WERI-Rb-1 (cell line): ENCODE data around the gene MYO1B.

Experiments used
- DNase-seq: peaks from one replicate; pipeline ENCODE4 v3.0.0-alpha.2; 2020
- H3K27ac ChIP-seq: fragments of 250-450 bp; sonication (Bioruptor Pico); 2 replicates; pipeline ENCODE4 v1.5.1; 2020; ENCODE audit warnings: mild to moderate bottlenecking, moderate library complexity
- H3K27me3 ChIP-seq: fragments of 250-450 bp; sonication (Bioruptor Pico); 2 replicates; pipeline ENCODE4 v1.5.1; 2021; ENCODE audit warnings: mild to moderate bottlenecking, low read depth, moderate library complexity; ENCODE audit not compliant: insufficient read depth, severe bottlenecking
- H3K36me3 ChIP-seq: fragments of 250-450 bp; sonication (Bioruptor Pico); 2 replicates; pipeline ENCODE4 v1.5.1; 2020; ENCODE audit warnings: mild to moderate bottlenecking, moderate library complexity
- H3K4me3 ChIP-seq: 2 replicates; pipeline ENCODE4 v1.5.1; 2011; ENCODE audit warnings: low read depth, mild to moderate bottlenecking, control low read depth, low read length
- H3K9me3 ChIP-seq: fragments of 250-450 bp; sonication (Bioruptor Pico); 2 replicates; pipeline ENCODE4 v1.5.1; 2021; ENCODE audit warnings: mild to moderate bottlenecking, moderate library complexity; ENCODE audit not compliant: severe bottlenecking
- CTCF ChIP-seq: IDR thresholded peaks from 2 replicates; pipeline ENCODE4 v1.5.1; 2011; ENCODE audit warnings: low read depth, mild to moderate bottlenecking, control low read depth, inconsistent platforms, low read length

The MYO1B gene

GRCh38 chr2:191379375-191379774 lies 134.2 kb downstream of the MYO1B start:
- no peaks in the 10 kb centered on the region for H3K27me3 ChIP-seq
- H3K27ac ChIP-seq = no peak overlapping the region
- no peak for TF ChIP-seq CTCF
- H3K36me3 ChIP-seq = peaks cover 3% of the 10 kb centered on the region
- no peak for DNase-seq
- no peaks in the 10 kb centered on the region for H3K9me3 ChIP-seq
- no peak overlapping the region for H3K4me3 ChIP-seq

- Histone ChIP-seq H3K36me3 (peaks cover 18% of the 10 kb centered on the region), H3K27ac (no peak overlapping the region), H3K27me3 (no peaks in the 10 kb centered on the region)
Measured at GRCh38 chr2:191382801-191383200, 137.6 kb downstream of the MYO1B start.

GRCh38 chr2:191383486-191383885 lies 138.3 kb downstream of the MYO1B start:
- Histone ChIP-seq H3K4me3 (no peak overlapping the region), H3K9me3 (no peaks in the 10 kb centered on the region), H3K27ac (no peak overlapping the region), H3K27me3 (no peaks in the 10 kb centered on the region), H3K36me3 (peaks cover 18% of the 10 kb centered on the region)
- no peak for DNase-seq
- TF ChIP-seq CTCF = no peak

More at GRCh38 chr2:191382801-191383200, 137.6 kb downstream of the MYO1B start:
- TF ChIP-seq CTCF = no peak
- Histone ChIP-seq H3K4me3 (no peak overlapping the region), H3K9me3 (no peaks in the 10 kb centered on the region)
- DNase-seq = no peak

GRCh38 chr2:191384829-191385228 lies 139.6 kb downstream of the MYO1B start:
- Histone ChIP-seq H3K27ac (no peak overlapping the region), H3K4me3 (no peak overlapping the region), H3K36me3 (peaks cover 18% of the 10 kb centered on the region), H3K9me3 (no peaks in the 10 kb centered on the region), H3K27me3 (no peaks in the 10 kb centered on the region)
- no peak for TF ChIP-seq CTCF
- no peak for DNase-seq

GRCh38 chr2:191385416-191386160 lies 140.4 kb downstream of the MYO1B start:
- DNase-seq = no peak
- no peak overlapping the region for H3K27ac ChIP-seq
- H3K36me3 ChIP-seq = peaks cover 20% of the 10 kb centered on the region
- no peak overlapping the region for H3K4me3 ChIP-seq
- no peak for TF ChIP-seq CTCF
- H3K9me3 ChIP-seq = no peaks in the 10 kb centered on the region
- H3K27me3 ChIP-seq = no peaks in the 10 kb centered on the region

GRCh38 chr2:191386938-191387536 lies 141.8 kb downstream of the MYO1B start:
- Histone ChIP-seq H3K27ac (no peak overlapping the region), H3K36me3 (peaks cover 27% of the 10 kb centered on the region), H3K9me3 (no peaks in the 10 kb centered on the region), H3K27me3 (no peaks in the 10 kb centered on the region), H3K4me3 (no peak overlapping the region)
- DNase-seq = no peak
- TF ChIP-seq CTCF = no peak
